Measurements from ENCODE around the gene ITK.

ITK gene

DNA sequence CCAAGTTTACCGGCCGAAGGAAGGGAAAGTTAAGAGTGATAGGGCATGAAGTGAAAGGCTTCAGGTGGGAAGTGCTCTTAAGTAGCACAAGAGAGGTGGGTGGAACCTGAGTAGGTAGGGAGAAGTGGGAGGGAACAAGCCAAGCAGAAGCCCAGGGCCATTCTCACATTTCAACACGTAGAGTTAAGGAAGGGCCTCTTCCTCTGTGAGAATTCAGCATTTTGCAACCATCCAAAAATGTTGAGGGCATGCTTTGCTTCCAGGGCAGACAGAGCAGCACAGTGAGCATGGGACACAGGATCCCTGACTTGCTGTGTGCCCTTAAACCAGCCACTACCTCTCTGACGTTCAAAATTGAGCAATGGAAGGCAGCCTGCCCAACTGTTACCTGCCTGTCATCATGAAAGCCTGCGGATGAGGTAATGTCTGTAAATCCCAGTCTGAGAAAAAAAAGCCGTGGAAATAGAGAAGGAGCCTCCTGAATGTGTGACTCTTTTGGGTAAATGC is 88.6 kb downstream of the ITK start:
- TF ChIP-seq, protein P1, sequence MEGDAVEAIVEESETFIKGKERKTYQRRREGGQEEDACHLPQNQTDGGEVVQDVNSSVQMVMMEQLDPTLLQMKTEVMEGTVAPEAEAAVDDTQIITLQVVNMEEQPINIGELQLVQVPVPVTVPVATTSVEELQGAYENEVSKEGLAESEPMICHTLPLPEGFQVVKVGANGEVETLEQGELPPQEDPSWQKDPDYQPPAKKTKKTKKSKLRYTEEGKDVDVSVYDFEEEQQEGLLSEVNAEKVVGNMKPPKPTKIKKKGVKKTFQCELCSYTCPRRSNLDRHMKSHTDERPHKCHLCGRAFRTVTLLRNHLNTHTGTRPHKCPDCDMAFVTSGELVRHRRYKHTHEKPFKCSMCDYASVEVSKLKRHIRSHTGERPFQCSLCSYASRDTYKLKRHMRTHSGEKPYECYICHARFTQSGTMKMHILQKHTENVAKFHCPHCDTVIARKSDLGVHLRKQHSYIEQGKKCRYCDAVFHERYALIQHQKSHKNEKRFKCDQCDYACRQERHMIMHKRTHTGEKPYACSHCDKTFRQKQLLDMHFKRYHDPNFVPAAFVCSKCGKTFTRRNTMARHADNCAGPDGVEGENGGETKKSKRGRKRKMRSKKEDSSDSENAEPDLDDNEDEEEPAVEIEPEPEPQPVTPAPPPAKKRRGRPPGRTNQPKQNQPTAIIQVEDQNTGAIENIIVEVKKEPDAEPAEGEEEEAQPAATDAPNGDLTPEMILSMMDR (conservative IDR thresholded peaks at IDR 0.05) = no peak
- peak overlapping the region; percentile 88 for H3K27ac ChIP-seq

DNA sequence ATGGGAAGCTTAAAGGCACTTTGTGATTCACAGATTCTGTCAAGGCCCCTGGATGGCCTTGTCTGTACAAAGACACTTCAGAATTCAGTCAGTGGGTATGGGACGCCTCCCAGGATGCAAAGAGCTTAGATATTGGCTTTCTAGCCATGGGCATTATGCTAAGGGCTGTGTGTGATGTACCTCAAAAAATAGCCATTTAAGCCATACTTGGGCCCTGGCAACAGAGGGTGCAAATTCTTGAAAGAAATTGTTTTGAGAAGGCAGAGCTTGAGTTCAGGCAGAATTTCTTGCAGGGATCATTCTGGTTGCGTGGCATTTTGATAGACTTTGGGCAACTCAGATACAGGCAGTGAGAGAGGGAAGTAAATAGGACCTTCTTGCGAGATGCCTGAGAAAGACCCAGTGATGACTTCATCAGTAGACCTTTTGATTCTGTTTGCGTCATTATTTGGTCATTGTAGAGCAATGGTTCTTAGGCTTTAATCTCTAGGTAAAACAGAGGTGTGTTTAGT is 89.2 kb downstream of the ITK start:
- no peak overlapping the region for H3K27ac ChIP-seq
- TF ChIP-seq, protein P1 (conservative IDR thresholded peaks at IDR 0.05) = no peak

DNA sequence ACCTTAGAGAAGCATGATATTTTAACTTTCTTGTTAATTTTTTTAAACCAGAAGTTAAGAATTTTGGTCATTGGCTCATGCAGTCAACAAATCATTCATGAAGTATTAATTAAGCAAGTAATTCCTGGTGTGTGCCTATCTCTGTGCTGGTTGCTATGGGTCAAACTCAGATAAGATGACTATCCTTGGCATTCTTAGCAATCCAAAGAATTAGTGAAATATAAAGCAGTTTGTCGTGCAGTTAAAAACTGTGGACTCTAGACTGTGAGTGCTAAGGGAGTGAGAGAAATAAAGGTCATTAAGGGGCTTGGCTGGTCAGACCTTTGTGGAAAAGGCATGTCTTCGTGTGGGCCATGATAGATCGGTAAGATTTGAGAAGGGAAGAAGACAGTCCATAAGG is 90.1 kb downstream of the ITK start:
- H3K27ac ChIP-seq = no peak overlapping the region
- TF ChIP-seq, protein P1 (conservative IDR thresholded peaks at IDR 0.05) = no peak

DNA sequence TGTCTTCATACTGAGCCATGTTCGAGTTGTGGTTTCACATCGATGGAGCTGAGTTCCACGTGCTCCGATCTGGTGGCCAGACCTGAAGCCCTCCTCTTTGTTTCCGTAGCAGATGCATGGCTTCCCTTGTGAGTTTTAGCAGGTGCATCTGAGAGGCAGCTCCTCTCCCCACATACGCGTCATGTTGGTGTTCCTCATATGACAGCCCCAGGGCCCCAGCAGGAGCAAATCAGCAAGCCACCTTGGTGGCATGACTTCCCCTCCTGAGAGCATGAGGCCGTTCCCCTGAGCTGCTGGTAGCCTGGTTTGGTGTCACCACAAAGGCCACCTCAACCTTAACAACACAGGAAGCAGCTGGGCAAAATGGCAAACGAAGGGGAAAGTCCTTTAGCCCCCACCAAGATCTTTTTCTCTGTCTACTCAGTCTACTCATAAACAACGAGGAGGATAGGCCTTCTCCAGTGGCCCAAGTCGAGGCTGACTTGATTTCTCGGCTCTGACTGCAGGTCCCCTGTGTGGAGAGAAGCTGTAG is 91.2 kb downstream of the ITK start:
- no peak overlapping the region for H3K27ac ChIP-seq

DNA sequence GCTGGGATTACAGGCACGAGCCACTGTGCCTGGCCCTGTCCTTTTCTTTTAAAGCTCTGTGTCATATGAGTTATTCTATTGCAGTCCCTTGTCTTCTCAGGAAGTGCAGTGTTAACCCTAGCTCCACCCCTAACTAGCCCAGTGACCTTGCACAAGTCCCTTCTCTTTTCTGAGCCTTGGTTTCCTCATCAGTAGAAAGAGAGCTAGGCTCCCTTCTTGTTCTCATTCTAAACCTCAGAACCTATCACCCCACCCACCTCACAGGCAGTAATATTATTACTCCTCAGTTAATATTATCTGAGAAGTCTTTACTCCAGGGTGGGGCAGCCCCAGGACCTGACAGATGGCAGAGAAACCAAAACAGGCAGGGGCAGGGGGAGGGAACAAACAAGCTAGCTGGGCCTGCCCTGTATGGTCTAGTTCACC is 92.5 kb downstream of the ITK start:
- H3K27ac ChIP-seq = no peak overlapping the region
- TF ChIP-seq, protein P1 (conservative IDR thresholded peaks at IDR 0.05) = no peak

More for the DNA sequence above, 91.2 kb downstream of the ITK start:
- TF ChIP-seq, protein P1 (conservative IDR thresholded peaks at IDR 0.05) = no peak

DNA sequence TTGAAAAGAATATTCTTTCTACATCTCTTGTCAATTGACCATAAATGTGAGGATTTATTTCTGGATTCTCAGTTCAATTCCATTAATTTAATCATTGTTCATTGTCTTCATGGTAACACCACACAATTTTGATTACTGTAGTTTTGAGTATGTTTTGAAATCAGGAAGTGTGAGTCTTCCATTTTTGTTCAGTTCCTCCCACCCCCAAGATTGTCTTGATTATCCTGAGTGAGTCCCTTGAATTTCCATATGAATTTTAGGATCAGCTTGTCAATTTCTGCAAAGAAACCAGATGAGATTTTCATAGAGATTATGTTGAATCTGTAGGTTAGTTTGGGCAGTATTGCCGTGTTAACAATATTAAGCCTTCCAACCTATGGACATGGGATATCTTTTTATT is 94.8 kb downstream of the ITK start:
- TF ChIP-seq, protein P1 (conservative IDR thresholded peaks at IDR 0.05) = no peak
- H3K27ac ChIP-seq = no peak overlapping the region

DNA sequence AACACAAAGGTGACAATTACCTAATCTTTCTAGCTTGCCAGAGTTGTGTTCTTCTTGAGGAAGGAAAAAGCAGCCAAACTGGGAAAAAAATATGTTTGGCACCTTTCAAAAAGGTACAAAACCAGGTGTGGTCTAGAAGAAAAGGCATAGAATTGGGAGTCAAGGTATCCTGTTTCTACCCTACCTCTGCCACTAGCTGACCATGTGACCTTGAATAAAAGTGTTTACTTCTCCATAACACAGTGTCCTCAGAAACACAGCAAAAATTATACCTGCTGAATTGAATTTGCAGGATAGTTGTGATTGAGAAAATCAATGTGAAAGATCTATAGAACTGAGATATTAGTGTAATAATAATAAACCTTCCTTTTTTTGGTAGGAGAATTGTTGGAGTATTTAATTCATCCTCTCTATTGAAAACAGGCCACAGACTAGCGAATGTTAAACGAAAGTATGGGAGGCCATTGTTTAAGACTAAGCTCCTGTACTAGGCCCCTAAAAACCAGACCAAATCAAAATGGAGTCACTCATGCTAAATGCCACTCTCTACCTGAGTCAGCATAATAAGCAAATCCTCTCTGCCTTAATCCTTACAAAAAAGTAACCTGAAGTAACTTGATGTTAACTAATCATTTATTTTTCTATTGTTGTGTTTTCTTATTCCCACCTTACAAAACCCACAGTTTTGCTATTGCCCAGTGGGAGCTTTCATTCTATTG is 97.8 kb downstream of the ITK start:
- TF ChIP-seq, protein P1 (conservative IDR thresholded peaks at IDR 0.05) = no peak
- H3K27ac ChIP-seq = no peak overlapping the region

All from VCaP (cell line).